NT2/D1 (cell line): ENCODE data around the gene C5orf63.
"Not testable (repeated sequence)": the region's sequence is repeated elsewhere in the genome, so short reads cannot be mapped to it uniquely, and the experiment has no call there.

Experiments
- DNase-seq: peaks from one replicate; pipeline ENCODE4 v3.0.0-alpha.2; 2011; ENCODE audit warnings: low read depth, low spot score
- H3K27me3 ChIP-seq: 2 replicates; pipeline ENCODE4 v1.6.0; 2011; ENCODE audit warnings: mild to moderate bottlenecking; ENCODE audit not compliant: insufficient read length, insufficient read depth
- H3K36me3 ChIP-seq: 2 replicates; pipeline ENCODE4 v1.6.1; 2011; ENCODE audit warnings: mild to moderate bottlenecking, low read length, mixed read lengths; ENCODE audit not compliant: insufficient read depth, insufficient read length
- H3K4me1 ChIP-seq: 2 replicates; pipeline ENCODE4 v1.5.1; 2011; ENCODE audit not compliant: insufficient read depth, insufficient read length
- H3K4me3 ChIP-seq: 2 replicates; pipeline ENCODE4 v1.5.1; 2011; ENCODE audit warnings: low read depth; ENCODE audit not compliant: insufficient read length
- H3K9ac ChIP-seq: 2 replicates; pipeline ENCODE4 v1.6.0; 2011; ENCODE audit warnings: low read depth; ENCODE audit not compliant: insufficient read length
- H3K9me3 ChIP-seq: 2 replicates; pipeline ENCODE4 v1.5.1; 2011; ENCODE audit warnings: mild to moderate bottlenecking, low read length; ENCODE audit not compliant: insufficient read depth
- SUZ12 ChIP-seq: IDR thresholded peaks from 2 replicates; pipeline ENCODE4 v1.6.1; 2011; ENCODE audit not compliant: insufficient read length, insufficient read depth; ENCODE audit errors: extremely low read depth
- YY1 ChIP-seq: IDR thresholded peaks from 2 replicates; pipeline ENCODE4 v1.6.1; 2011; ENCODE audit not compliant: insufficient read length, insufficient read depth
- ZNF274 ChIP-seq: IDR thresholded peaks from 2 replicates; pipeline ENCODE4 v1.6.1; 2011; ENCODE audit warnings: mild to moderate bottlenecking, low read depth, low read length

C5orf63 gene

DNA sequence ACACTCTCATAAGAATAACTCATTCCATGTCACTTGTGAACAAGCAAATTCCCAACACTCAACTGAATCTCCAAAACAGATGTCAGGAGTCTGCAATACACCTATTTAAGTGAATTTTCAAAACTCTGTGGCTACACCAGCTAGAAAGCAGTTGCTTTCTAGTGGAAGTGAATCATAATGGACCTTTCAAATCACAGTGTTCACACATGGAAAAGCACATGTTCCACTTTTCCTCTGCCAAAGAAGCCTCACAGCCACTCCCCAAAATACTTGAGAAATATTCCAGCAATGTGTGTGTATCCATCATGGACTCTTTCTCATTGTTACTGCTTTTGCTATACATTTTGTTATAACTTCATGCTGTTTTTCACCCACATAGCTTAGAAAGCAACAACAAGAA lies 60.4 kb downstream of the C5orf63 start:
- Histone ChIP-seq H3K4me1 (no peaks in the 10 kb centered on the region), H3K27me3 (no peaks in the 10 kb centered on the region), H3K9me3 (no peaks in the 10 kb centered on the region), H3K36me3 (no peaks in the 10 kb centered on the region), H3K4me3 (no peak overlapping the region), H3K9ac (no peak overlapping the region)
- DNase-seq, result no peak
- TF ChIP-seq ZNF274, result no peak
- no peak for TF ChIP-seq SUZ12
- TF ChIP-seq YY1, result no peak

DNA sequence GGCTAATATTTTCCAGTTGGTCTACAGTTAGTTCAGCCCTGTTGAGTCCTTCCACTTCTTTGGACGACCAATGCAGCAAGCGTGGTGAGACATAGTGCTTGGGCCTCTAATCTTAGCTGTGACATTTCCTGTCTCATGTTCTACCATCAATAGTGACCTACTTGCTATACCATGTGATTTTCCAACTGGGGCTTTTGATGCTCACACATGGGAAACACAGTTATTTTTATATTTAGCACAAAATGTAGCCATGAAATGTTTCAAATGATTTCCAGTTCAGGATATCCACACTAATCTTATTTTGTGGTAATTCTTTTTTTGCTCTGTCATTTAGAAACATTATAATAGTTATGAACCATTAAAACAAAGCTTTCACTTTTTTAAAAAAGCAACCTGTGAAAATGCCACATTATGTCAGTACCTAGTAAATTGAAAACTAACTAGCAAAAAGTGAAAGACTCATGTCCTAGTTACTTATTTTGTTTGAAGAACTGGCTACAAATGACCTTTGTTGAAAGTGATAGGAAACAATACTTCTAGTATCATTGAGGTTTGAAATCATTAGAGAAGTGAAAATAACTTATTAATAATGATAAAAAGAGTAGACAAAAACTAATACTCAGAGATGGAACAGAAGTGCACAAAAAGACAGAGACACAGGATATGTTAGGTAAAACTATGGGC lies 61.2 kb downstream of the C5orf63 start:
- Histone ChIP-seq H3K36me3 (no peaks in the 10 kb centered on the region), H3K4me3 (no peak overlapping the region), H3K27me3 (no peaks in the 10 kb centered on the region), H3K9ac (no peak overlapping the region), H3K9me3 (no peaks in the 10 kb centered on the region), H3K4me1 (no peaks in the 10 kb centered on the region)
- TF ChIP-seq YY1, result no peak
- no peak for TF ChIP-seq ZNF274
- TF ChIP-seq SUZ12, result no peak
- no peak for DNase-seq

DNA sequence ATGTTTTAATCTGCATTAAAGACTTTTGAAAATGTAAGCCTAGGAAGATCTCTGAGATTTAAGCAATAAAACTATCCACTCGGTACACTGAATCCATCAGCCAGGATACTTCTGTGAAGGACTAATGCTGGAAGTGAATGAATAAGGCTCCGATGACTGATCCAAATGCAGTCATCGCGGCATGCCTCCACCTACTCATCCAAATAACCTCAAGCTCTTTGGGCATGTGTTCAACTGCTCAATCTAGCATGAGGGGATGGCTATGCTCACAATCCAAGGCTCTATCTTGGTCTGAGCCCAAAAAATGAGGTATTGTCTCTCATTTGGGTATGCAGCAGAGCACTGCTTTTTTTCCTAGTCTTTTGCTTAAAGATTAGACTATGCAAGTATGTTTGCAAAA lies 62.1 kb downstream of the C5orf63 start:
- Histone ChIP-seq H3K4me3 (no peak overlapping the region), H3K36me3 (no peaks in the 10 kb centered on the region), H3K27me3 (no peaks in the 10 kb centered on the region), H3K4me1 (no peaks in the 10 kb centered on the region), H3K9me3 (no peaks in the 10 kb centered on the region), H3K9ac (no peak overlapping the region)
- no peak for DNase-seq
- TF ChIP-seq SUZ12, result no peak
- no peak for TF ChIP-seq YY1
- no peak for TF ChIP-seq ZNF274

DNA sequence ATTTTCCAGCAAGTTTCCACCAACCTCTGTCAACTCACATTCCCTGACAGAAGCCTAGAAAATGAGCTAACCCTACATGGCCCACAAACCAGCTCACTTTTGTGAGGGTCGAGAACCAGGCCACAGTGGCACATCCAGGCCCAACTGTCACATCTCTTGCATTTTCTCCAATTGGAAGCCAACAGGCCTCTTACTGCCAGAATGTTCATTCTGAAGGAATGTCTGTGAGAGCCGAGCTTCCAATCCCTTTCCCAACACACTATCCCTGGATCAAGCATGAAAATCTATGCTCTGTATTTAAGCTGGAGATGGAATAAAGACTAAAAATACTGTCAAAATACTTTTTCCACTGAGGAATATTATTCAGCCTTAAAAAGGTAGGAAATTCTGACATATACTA lies 62.9 kb downstream of the C5orf63 start:
- TF ChIP-seq ZNF274, result no peak
- TF ChIP-seq YY1, result no peak
- no peak for TF ChIP-seq SUZ12
- no peak for DNase-seq
- Histone ChIP-seq H3K4me1 (no peaks in the 10 kb centered on the region), H3K4me3 (no peak overlapping the region), H3K36me3 (no peaks in the 10 kb centered on the region), H3K9ac (no peak overlapping the region), H3K9me3 (no peaks in the 10 kb centered on the region), H3K27me3 (no peaks in the 10 kb centered on the region)

DNA sequence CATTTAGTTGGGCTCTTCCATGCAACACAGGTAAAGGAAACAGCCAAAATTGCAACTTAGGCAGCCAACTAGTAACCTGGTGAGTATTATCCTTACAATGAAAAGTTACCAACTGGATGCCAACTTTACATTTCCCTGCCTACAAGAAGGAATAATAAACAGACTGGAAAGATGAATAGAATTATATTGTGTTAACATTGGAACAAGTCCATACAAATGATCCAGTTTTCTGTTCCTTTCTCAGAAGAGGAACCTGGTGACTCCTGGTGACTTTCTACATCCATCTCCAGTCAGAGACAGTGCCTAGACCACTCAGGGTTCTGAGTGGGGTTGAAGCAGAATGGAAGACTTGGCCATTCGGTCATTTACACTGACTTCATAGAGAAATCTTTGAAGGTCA lies 63.5 kb downstream of the C5orf63 start:
- no peak overlapping the region for H3K9ac ChIP-seq
- no peaks in the 10 kb centered on the region for H3K27me3 ChIP-seq
- DNase-seq, result no peak
- no peaks in the 10 kb centered on the region for H3K4me1 ChIP-seq
- no peaks in the 10 kb centered on the region for H3K36me3 ChIP-seq
- TF ChIP-seq SUZ12 (no peak), ZNF274 (no peak), YY1 (no peak)
- H3K9me3 ChIP-seq, result no peaks in the 10 kb centered on the region
- no peak overlapping the region for H3K4me3 ChIP-seq

DNA sequence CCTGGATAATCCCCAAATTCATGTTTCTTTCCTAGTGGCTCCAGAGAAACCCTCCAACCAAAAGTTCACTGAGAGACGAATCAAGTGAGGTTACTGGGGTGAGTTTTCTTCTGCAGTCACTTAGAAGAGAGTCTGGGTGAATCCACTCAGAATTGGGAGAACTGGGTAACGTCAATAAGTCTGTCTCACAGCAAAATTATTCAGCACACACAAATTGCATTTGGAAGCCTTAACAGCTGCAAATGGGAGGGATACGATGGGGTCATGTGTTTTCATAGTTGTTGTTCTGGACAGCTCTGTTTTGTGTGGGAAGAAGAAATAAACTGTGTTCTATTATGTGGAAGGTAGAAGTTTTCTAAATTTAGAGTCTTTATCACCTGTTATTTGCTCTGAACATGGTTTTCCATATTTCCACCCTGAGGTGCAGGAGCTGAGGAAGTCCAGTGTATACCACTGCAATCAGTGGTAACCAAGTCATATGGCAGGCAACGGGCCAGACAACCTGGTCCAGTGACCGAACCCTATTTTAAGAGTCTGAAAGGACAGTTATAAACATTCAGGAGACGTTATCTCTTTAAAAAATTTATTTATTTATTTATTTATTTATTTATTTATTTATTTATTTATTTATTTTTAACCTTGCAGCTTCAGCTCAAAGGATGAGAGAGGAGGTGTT lies 64.9 kb downstream of the C5orf63 start:
- Histone ChIP-seq H3K4me1 (peaks cover 2% of the 10 kb centered on the region), H3K36me3 (no peaks in the 10 kb centered on the region), H3K9ac (no peak overlapping the region), H3K27me3 (no peaks in the 10 kb centered on the region), H3K9me3 (no peaks in the 10 kb centered on the region), H3K4me3 (no peak overlapping the region)
- TF ChIP-seq YY1 (no peak), SUZ12 (no peak)
- DNase-seq, result no peak

DNA sequence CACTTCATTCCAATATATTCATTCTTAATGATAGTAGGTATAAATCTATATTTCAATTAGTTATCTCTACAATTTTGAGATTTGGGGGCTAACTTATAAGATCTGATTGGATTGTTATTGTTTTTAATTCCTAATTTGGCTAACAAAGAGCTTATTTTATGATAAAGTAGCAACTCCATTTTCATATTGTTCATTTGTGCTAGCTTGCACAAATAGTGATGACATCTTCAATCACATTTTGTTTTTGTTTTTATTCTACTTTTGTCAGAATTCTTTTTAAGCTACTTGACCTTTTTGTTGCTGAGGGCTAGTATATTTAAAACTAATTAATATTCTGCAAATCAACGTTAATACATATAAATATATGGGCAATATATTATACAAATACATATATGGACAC lies 65.8 kb downstream of the C5orf63 start:
- peaks cover 2% of the 10 kb centered on the region for H3K4me1 ChIP-seq
- H3K9ac ChIP-seq, result no peak overlapping the region
- no peak for DNase-seq
- no peaks in the 10 kb centered on the region for H3K27me3 ChIP-seq
- no peaks in the 10 kb centered on the region for H3K9me3 ChIP-seq
- H3K36me3 ChIP-seq, result no peaks in the 10 kb centered on the region
- no peak for TF ChIP-seq SUZ12
- TF ChIP-seq YY1, result no peak
- no peak for TF ChIP-seq ZNF274
- H3K4me3 ChIP-seq, result no peak overlapping the region

DNA sequence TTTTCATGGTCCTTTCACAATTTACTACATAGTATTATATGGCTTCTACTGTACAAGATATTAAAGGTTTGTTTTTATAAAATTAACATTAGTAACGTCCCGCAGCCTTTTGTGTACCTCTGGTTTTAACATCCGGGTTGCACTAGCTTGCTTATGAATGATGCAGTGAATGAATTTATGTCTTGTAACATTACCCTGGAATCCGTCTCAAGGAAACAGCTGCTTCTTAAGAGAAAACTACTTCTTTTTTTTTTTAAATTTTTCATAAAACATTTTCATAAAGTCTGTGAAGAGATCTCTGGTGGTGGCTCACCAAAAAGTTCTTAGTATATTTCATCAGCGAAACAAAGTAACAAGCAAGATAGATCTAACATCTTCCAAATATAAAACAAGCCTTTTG lies 66.6 kb downstream of the C5orf63 start:
- DNase-seq, result no peak
- Histone ChIP-seq H3K9ac (no peak overlapping the region), H3K4me3 (no peak overlapping the region), H3K27me3 (no peaks in the 10 kb centered on the region), H3K36me3 (no peaks in the 10 kb centered on the region), H3K9me3 (no peaks in the 10 kb centered on the region), H3K4me1 (peaks cover 2% of the 10 kb centered on the region)
- TF ChIP-seq YY1, result no peak
- no peak for TF ChIP-seq SUZ12
- TF ChIP-seq ZNF274, result no peak

DNA sequence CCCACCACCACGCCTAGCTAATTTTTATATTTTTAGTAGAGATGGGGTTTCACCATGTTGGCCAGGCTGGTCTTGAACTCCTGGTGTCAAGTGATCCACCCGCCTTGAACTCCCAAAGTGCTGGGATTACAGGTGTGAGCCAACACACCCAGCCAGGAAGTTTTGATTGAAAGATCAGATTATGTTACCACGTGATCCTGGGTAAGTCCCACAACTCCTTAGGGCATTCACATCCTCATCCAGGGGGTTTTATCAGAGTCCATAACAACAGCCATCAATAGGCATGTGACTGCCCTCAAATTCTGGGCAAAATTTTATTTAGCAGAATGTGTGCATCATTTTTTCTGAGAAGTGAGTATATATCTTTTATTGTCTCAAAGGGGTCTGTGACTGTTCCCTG lies 68.0 kb downstream of the C5orf63 start:
- not testable (repeated sequence) for H3K27me3 ChIP-seq, H3K9ac ChIP-seq, H3K4me1 ChIP-seq, H3K4me3 ChIP-seq, H3K9me3 ChIP-seq, DNase-seq, H3K36me3 ChIP-seq
